Measurements from ENCODE around the gene TAF1C.
"Not testable (repeated sequence)": the region's sequence is repeated elsewhere in the genome, so short reads cannot be mapped to it uniquely, and the experiment has no call there.

TAF1C gene

GRCh38 chr16:84220851-84221250 is 34.0 kb upstream of the TAF1C start:
- no peak for DNase-seq (ENCODE audit: low read depth)
- TF ChIP-seq CTCF (conservative IDR thresholded peaks at IDR 0.05; ENCODE audit: low read depth, low read length), result no peak
- H3K4me3 ChIP-seq (ENCODE audit: low read length), result no peak overlapping the region

- H3K4me3 ChIP-seq (ENCODE audit: low read length), result no peak overlapping the region
- TF ChIP-seq CTCF (conservative IDR thresholded peaks at IDR 0.05; ENCODE audit: low read depth, low read length), result no peak
- no peak for DNase-seq (ENCODE audit: low read depth)
These were observed 32.1 kb upstream of the TAF1C start for GRCh38 chr16:84218956-84219355.

GRCh38 chr16:84218176-84218823 is 31.4 kb upstream of the TAF1C start:
- H3K4me3 ChIP-seq (ENCODE audit: low read length), result no peak overlapping the region
- no peak for TF ChIP-seq CTCF (conservative IDR thresholded peaks at IDR 0.05; ENCODE audit: low read depth, low read length)
- DNase-seq (ENCODE audit: low read depth), result no peak

GRCh38 chr16:84216144-84216543 is 29.3 kb upstream of the TAF1C start:
- H3K4me3 ChIP-seq (ENCODE audit: low read length); DNase-seq (ENCODE audit: low read depth): not testable (repeated sequence)

- DNase-seq (ENCODE audit: low read depth), result no peak
- TF ChIP-seq CTCF (conservative IDR thresholded peaks at IDR 0.05; ENCODE audit: low read depth, low read length), result no peak
- H3K4me3 ChIP-seq (ENCODE audit: low read length), result no peak overlapping the region
These were observed 28.7 kb upstream of the TAF1C start for GRCh38 chr16:84215531-84215930.

- H3K4me3 ChIP-seq (ENCODE audit: low read length), result no peak overlapping the region
These were observed 27.7 kb upstream of the TAF1C start for GRCh38 chr16:84214451-84215066.

GRCh38 chr16:84212631-84213030 is 25.8 kb upstream of the TAF1C start:
- TF ChIP-seq CTCF (conservative IDR thresholded peaks at IDR 0.05; ENCODE audit: low read depth, low read length), result no peak
- DNase-seq (ENCODE audit: low read depth), result no peak
- no peak overlapping the region for H3K4me3 ChIP-seq (ENCODE audit: low read length)

More at GRCh38 chr16:84214451-84215066, 27.7 kb upstream of the TAF1C start:
- TF ChIP-seq CTCF (conservative IDR thresholded peaks at IDR 0.05; ENCODE audit: low read depth, low read length), result no peak
- no peak for DNase-seq (ENCODE audit: low read depth)
